ENCODE measurements around the gene PHRF1. TPM values are rescaled to one million over a fixed set of nuclear protein-coding genes. Genes with fewer than 3 reads are reported as not detected.

PHRF1 gene
- total RNA-seq, 1 experiment from 2014 or later, result 22.0 TPM

DNA sequence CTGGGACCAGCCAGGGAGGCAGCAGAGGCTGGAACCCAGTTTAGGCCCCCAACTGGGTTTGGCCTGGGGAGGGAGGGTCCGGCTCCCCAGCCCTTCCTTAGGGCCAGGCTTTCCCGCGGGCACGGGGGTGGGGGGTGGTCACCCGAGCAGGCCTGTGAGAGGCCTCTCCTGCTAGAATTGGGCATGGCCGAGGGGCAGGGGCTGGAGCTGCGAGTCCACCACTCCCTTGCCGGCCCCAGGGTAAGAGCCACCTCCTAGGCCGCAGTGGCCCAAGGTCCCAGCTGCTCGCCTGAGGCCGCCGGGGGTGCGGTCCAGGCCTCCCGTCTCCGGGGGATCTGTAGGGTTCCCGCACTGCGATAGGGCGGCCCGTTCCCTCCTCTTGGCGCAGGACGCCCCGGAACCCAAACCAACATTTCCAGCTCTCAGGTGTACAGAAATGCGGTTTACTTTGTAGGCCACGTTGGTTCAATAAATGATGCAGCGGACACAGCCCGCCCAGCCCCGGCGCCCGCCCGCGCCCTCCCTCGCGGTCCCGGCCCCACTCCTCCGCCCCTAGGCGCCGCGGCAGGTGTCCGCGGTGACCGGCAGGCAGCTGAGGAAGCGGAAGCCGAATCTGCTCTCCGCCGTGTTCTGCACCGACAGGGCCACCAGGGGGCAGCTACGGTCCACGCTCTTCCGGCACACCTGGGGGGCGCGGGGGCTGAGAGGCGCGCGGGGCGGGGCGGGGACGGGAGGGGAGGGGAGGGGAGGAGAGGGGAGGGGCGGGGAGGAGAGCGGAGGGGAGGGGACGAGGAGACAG is 21.6 kb upstream of the PHRF1 start:
- in situ Hi-C loops (cut with HindIII; ENCODE audit: low pct_unique_long_range_greater_than_20kb, low sequenced_read_pairs), result no loop called here
- DNase-seq (ENCODE audit: low read depth, low spot score), result peak; percentile 72

DNA sequence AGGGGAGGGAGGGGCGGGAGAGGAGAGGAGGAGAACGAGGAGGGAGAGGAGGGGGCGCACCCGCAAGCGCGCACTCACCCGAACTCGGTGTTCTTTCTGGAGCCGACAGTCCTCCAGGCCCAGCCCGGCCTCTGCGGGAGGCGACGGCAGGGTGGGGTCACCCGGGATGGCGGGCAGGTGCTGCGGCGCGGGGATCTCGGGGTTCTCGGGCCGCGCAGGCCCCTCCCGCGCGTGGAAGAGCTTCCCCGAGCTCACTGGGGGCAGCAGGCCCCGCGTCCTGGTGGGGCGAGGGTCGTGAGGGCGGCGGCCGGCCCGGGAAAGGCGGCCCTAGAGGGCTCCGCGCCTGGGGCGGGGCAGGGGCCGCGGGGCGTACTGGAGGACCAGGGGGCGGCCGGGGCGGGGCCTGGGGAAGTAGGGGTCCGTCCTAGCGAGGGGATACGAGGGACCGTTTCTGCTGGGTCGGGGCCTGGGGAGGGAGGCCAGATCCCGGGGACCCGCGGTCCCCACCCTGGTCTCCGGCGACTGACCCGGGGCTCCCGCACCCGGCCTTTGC is 21.0 kb upstream of the PHRF1 start:
- in situ Hi-C loops (cut with HindIII; ENCODE audit: low pct_unique_long_range_greater_than_20kb, low sequenced_read_pairs), result no loop called here
- DNase-seq (ENCODE audit: low read depth, low spot score), result no peak

DNA sequence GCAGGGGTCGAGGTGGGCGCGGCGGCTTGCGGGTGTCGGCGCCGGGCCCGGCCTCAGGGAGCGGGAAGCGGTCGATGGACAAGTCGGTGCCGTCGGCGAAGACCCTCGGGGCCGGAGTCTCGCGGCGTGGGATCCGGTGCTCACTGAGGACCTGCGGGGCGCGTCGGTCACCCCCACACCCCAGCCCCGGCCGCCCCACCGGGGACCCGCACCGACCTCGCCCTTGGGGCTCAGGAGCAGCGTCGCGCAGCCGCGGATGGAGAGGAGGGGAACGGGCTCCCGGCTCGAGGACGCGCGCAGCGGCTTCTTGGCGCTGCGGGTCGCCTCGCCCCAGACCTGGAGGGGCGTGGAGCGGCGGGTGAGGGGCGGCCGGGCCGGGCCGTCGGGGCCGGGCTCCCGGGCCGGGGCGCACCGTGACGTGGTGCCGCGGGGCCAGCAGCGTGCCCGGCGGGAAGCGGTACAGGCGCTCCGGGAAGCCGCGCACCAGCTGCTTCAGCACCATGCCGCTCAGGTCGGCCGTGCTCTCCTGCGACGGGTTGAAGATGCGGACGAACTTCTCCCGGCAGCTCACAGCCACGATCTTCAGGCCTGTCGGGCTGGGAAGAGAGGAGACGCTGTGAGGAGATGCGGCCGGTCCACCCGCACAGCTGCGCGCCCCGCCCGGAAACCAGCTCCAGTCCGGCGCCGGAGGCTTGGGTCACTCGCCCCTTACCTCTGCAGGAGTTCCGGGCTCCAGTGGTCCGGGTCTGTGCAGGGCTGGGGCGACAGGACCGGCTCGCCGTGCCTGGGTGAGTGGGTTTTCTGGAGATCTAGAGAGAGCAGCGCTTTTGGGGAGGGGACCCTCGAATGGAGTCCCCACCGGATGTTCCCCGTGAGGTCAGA is 20.2 kb upstream of the PHRF1 start:
- in situ Hi-C loops (cut with HindIII; ENCODE audit: low pct_unique_long_range_greater_than_20kb, low sequenced_read_pairs), result no loop called here
- DNase-seq (ENCODE audit: low read depth, low spot score), result no peak

DNA sequence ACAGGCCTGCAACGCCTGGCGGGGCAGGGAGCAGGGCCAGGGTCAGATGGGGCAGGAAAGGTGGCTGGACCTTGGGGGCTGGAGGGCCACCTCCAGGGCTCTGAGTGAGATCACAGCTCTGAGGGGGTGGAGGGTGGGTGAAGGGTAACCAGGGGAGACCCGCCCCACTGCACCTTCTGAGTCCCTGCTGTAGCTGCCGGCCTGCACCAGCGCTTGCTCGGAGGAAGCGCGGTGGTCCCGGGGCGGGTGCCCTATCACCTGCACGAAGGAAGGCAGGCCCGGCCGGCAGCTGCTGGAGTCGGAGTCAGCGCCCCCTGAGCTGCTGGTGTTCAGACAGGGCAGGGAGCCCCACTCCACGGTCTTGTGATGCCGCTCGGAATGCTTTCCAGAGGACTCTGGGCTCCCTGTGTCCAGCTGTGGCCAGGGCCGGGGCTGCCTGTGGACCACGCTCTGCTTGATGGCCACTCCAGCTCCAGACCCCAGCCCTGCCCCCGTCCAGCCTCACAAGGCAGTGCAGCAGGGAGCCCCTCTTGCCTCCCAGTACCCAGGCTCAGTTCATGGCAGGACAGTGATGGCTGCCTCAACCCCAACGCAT is 19.5 kb upstream of the PHRF1 start:
- DNase-seq (ENCODE audit: low read depth, low spot score), result no peak
- in situ Hi-C loops (cut with HindIII; ENCODE audit: low pct_unique_long_range_greater_than_20kb, low sequenced_read_pairs), result no loop called here

DNA sequence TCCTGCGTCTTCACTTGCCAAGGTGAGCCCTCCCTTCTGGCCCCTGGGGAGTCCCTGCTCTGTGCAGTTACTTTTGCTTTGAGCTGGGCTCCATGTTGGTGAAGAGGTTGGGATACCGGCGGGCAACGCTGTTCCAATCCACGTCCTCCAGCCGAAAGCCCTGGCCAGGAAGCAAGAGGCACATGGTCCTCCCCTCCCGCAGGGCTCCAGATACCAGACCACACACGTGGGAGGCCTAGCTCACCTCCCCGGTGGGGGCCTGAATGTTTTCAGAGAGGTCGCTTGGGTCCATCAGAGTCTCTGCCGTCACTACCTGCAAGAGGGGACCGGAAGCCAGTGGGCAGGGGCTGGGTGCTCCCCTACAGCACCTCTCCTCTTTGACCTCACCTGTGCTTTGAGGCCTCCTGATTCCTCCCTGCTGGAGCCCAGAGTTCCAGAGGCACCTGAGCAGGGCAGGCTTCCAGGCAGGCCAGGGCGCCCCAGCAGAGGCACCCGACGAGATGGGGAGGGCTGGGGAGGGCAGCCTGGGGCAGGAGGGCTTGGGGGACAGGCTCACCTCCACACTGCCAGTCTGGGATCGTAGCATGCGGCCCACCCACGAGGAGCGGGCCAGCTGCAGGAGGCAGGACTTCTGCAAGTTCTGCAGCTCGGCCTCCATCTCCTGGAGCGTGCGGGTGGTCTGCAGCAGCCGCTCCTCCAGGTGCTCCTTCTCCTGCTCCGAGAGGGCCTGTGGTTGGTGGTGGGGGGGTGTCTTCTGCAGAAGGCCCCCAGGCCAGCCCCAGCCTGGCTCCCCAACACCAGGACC is 18.7 kb upstream of the PHRF1 start:
- in situ Hi-C loops (cut with HindIII; ENCODE audit: low pct_unique_long_range_greater_than_20kb, low sequenced_read_pairs), result no loop called here

DNA sequence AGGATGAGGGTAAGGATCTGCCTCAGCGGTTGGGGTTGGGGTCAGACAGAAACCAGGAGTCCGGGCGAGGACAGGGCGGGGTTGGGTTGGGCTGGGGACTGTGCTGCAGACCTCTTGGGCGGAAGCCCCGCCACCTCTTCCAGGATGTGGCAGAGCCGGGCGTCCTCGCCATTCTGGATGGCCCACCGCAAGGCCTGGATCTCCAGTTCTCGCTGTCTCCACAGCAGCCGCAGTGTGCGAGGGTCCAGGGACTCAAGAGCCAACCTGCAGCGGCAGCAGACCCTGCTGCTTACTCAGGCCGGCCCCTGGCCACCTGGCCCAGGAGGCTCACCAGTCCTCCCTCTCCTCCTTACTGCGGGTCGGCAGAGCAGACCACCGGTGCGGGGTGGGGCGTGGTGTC is 17.8 kb upstream of the PHRF1 start:
- in situ Hi-C loops (cut with HindIII; ENCODE audit: low pct_unique_long_range_greater_than_20kb, low sequenced_read_pairs), result no loop called here
- no peak for DNase-seq (ENCODE audit: low read depth, low spot score)

More for the DNA sequence above, 18.7 kb upstream of the PHRF1 start:
- no peak for DNase-seq (ENCODE audit: low read depth, low spot score)

DNA sequence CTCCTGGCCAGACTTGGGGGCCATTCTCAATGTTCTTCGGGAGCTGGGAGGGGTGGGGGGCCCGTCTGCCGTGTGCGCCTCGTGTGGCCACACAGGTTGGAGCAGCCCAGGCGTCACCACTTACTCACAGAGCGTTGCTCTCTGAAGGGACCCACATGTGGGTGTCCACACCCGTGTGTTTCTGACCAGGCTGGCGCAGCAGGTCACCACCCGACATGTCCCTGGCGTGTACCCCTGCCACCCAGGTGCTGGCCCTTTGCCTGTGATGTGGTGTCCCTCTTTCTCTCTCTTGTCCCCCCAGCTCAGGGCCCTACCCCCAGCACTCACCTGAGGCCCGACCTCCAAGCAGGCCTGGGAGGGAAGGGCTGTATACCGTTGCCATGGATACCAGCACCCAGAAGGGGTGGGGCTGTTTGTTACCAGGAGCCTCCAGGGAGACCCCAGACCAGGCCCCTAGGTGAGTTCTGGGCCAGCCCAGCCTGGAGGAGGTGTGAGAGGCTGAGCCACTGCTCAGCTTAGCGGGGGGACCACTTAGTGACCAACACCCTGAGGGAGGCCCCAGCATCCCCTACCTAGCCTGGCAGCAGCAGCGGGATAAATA is 17.1 kb upstream of the PHRF1 start:
- in situ Hi-C loops (cut with HindIII; ENCODE audit: low pct_unique_long_range_greater_than_20kb, low sequenced_read_pairs), result no loop called here
- DNase-seq (ENCODE audit: low read depth, low spot score), result no peak

DNA sequence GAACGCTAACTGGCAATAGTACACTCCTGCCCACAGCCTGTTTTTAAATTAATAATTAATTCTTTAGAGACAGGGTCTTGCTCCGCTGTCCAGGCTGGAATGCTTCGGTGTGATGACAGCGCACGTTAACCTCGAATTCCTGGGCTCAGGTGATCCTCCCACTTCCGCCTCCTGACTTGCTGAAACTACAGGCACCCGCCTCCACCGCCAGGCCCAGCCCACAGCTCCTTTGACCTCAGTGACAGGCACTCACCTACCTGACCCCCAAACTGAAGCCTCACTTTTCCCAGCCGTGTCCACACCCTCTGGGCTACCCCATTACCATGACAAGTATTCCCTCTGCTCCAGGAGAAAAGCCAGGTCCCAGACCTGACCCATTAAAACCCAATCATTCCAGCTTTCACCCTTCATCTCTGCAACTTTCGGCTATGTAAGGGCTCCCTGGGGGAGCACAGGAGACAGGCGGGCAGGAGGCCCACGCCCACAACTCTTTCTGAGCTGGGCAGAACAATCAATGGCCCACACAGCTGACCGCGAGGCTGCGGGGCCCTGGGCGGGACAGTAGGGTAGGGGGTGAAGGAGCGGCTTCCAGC is 16.5 kb upstream of the PHRF1 start:
- no peak for DNase-seq (ENCODE audit: low read depth, low spot score)
- in situ Hi-C loops (cut with HindIII; ENCODE audit: low pct_unique_long_range_greater_than_20kb, low sequenced_read_pairs), result no loop called here

DNA sequence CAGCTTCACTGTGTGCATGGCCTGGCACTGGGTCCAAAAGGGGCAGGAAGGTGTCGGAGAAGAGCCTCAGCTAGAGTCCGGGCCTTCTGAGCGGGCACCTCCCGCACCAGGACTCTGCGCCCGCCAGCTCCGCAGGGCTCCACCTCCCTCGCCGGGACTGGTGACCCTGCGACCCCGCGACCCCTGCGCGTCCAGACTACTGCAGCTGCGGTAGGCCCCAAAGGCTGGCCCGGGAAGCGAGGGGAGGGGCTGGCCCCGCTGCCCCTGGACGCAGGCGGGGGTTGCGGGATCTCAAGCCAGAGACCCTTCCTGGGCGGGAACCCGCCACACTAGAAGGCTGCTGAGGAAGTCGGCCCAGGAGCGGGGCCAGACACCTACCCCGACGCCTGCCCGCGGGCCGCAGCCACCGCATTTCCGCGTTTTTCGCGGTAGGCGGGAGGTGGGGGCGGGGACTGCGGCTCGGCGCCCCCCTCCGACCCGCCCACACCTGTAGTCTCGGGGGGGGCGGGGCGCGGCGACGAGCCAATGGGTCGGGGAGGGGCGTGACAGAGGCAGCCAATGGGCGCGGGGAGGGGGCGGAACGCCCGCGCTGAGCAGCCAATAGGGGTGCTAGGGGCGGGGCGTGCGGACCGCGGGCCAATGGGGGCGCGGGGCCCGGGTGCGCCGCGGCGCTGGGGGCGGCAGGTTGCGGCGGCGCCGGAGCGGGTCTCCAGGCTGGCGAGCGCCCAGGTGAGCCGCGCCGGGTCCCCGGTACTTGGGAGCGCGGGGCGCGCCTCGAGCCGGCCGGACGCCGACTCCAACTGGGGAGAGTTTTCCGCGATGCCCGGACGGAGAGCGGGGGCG is 15.7 kb upstream of the PHRF1 start, which contains the start of the genes LMNTD2 and RASSF7:
TSS of gene LMNTD2 (minus strand) at position 434 of the 843 bp plus-strand sequence. CDS start at position 412, 22 bp downstream.
TSS of gene RASSF7 (plus strand) at position 666 of the 843 bp plus-strand sequence. CDS start 799 bp downstream, outside the sequence.
- in situ Hi-C loops (cut with HindIII; ENCODE audit: low pct_unique_long_range_greater_than_20kb, low sequenced_read_pairs), result no loop called here
- DNase-seq (ENCODE audit: low read depth, low spot score), result peak; percentile 85

DNA sequence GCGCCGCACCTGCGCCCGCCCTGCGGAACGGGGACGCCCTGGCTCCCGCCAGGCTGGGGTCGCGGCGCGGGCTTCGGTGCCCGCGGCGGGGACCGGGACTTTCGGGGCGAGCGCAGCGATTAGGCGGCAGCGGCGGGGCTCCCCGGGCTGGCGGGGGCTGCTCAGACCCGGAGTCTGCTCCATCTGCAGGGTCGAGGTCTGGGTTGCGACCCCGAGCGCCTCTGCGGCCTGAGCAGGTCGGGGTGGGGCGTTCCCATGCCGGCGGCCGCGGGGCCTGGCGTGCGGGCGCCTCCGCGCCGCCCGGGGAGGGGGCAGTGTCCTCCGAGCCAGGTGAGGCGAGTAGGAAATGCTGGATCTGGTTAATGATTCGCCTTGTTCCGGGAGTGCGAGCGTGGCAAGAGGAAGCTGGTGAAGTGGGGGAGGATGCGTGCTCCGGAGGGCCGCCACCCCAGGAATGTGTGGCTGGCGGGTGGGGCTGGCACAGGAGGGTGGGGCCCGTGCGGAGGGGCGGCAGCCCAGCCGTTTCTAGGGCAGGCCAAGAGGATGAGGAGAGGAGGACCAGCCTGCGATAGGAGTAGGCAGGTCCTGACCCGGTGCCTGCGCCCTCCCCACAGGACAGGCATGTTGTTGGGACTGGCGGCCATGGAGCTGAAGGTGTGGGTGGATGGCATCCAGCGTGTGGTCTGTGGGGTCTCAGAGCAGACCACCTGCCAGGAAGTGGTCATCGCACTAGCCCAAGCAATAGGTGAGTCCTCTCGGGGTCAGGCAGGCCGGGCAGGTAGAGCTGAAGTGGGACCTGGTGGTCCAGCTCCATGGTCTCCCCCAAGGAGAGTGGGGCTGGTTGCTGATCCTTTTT is 14.9 kb upstream of the PHRF1 start:
- in situ Hi-C loops (cut with HindIII; ENCODE audit: low pct_unique_long_range_greater_than_20kb, low sequenced_read_pairs), result no loop called here
- no peak for DNase-seq (ENCODE audit: low read depth, low spot score)

DNA sequence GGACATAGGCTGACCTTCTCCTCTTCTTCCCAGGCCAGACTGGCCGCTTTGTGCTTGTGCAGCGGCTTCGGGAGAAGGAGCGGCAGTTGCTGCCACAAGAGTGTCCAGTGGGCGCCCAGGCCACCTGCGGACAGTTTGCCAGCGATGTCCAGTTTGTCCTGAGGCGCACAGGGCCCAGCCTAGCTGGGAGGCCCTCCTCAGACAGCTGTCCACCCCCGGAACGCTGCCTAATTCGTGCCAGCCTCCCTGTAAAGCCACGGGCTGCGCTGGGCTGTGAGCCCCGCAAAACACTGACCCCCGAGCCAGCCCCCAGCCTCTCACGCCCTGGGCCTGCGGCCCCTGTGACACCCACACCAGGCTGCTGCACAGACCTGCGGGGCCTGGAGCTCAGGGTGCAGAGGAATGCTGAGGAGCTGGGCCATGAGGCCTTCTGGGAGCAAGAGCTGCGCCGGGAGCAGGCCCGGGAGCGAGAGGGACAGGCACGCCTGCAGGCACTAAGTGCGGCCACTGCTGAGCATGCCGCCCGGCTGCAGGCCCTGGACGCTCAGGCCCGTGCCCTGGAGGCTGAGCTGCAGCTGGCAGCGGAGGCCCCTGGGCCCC is 14.1 kb upstream of the PHRF1 start:
- in situ Hi-C loops (cut with HindIII; ENCODE audit: low pct_unique_long_range_greater_than_20kb, low sequenced_read_pairs), result no loop called here
- no peak for DNase-seq (ENCODE audit: low read depth, low spot score)

DNA sequence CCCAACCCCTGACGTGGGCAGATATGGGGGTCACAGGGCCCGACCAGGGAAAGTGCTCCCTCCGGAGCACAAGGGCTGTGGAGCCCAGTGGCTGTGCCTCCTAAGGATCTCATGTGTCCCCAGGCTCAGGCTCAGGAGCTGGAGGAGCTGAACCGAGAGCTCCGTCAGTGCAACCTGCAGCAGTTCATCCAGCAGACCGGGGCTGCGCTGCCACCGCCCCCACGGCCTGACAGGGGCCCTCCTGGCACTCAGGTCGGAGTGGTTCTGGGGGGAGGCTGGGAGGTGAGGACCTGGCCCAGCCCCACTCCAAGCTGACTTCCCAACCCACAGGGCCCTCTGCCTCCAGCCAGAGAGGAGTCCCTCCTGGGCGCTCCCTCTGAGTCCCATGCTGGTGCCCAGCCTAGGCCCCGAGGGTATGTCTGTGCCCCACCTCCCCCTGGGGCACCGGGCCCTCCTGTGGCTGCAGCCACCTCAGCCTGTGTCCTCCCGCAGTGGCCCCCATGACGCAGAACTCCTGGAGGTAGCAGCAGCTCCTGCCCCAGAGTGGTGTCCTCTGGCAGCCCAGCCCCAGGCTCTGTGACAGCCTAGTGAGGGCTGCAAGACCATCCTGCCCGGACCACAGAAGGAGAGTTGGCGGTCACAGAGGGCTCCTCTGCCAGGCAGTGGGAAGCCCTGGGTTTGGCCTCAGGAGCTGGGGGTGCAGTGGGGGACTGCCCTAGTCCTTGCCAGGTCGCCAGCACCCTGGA is 13.0 kb upstream of the PHRF1 start:
- in situ Hi-C loops (cut with HindIII; ENCODE audit: low pct_unique_long_range_greater_than_20kb, low sequenced_read_pairs), result no loop called here
- no peak for DNase-seq (ENCODE audit: low read depth, low spot score)

DNA sequence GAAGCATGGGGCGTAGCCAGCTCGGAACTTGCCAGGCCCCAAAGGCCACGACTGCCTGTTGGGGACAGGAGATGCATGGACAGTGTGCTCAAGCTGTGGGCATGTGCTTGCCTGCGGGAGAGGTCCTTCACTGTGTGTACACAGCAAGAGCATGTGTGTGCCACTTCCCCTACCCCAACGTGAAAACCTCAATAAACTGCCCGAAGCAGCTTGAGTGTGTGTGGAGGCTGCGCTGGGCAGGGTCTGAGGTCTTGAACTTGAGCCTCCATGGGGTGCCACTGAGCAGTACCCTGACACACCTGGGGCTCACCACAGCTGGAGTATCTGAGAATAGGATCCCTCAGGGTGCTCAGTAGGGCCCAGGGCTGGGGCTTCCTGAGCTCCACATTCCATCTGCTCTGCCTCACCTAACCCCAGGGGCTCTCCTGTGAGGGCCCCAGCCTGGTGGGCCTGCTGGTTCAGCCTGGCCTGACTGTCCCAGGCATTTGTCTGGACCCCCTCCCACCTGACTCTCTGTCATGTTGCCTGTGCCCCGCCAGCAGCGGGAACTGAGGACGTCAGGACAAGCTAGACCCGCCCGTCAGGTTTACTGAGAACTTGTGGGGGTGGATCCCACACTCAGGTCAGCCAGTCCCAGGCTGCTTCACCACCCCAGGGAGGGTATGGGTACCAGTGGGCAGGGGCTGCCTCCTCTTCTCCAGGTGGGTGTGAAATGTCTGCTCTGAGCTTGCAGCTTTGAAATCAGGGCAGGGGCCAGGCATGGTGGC is 12.3 kb upstream of the PHRF1 start:
- in situ Hi-C loops (cut with HindIII; ENCODE audit: low pct_unique_long_range_greater_than_20kb, low sequenced_read_pairs), result no loop called here

More for the DNA sequence above, 12.3 kb upstream of the PHRF1 start:
- no peak for DNase-seq (ENCODE audit: low read depth, low spot score)

Measured in SK-MEL-5 (cell line).